K562 (cell line): ENCODE measurements around the gene CTIF. TPM values are rescaled to one million over a fixed set of nuclear protein-coding genes. Genes with fewer than 3 reads are reported as not detected.

Experiments used
- ATAC-seq: fragments of 200-7000 bp; cut with Tn5 transposase; 3 replicates; pipeline ENCODE4 v1.9.1; 2020; ENCODE audit warnings: moderate library complexity
- BruUV-seq: library from RNA; stranded (reverse); fragments of 400-500 nt; replicated peaks from 2 replicates; lab custom pipeline; 2021; lab: Mats Ljungman, UMichigan
- CTCF ChIA-PET: fragments of 300-600 bp; formaldehyde crosslinking; extraction: SDS; loops from one replicate; lab custom pipeline; 2021; ENCODE audit warnings: low intra/inter-chr PET ratio; lab: Yijun Ruan, JAX
- POLR2A ChIA-PET: fragments of 300-600, 350-650 bp; sonication (Branson Sonifier 250); formaldehyde crosslinking; extraction: SDS; loops from one replicate; lab custom pipeline; 2021; ENCODE audit warnings: antibody characterized with exemption, inconsistent platforms; lab: Yijun Ruan, JAX
- DNase-seq, 4 experiments: peaks; one replicate each; pipeline versions ENCODE4 v3.0.0 to v3.0.0-alpha.2; 2011 to 2018; ENCODE audit warnings: low spot score in 3 of 4, mixed read lengths in 3 of 4; ENCODE audit errors: extremely low read depth in 1 of 4
- FAIRE-seq: peaks from 2 replicates; lab custom pipeline; 2011; peaks lifted over from hg19 to GRCh38; lab: Jason Lieb, UNC
- H2AFZ ChIP-seq: 2 replicates; pipeline ENCODE4 v1.6.0; 2011; ENCODE audit warnings: low read depth, low read length, control low read depth, inconsistent platforms
- H3K27ac ChIP-seq: fragments of 200-600 bp; 3 replicates; pipeline ENCODE4 v1.8.0; 2011; ENCODE audit warnings: low read depth, mild to moderate bottlenecking, control low read depth, inconsistent platforms, low read length, moderate library complexity, mixed read lengths; ENCODE audit errors: extremely low read depth
- H3K27me3 ChIP-seq, 2 experiments: fragments of 300-600 bp in 1 of 2; 2 replicates in 1 of 2; 3 replicates in 1 of 2; pipeline versions ENCODE4 v1.6.0 to v1.8.0; 2011; ENCODE audit warnings: inconsistent platforms in 2 of 2, low read length in 2 of 2, mild to moderate bottlenecking in 1 of 2, mixed read lengths in 1 of 2, moderate library complexity in 1 of 2; ENCODE audit not compliant: control insufficient read depth in 2 of 2, insufficient read depth in 2 of 2
- H3K36me3 ChIP-seq: fragments of 300-600 bp; 3 replicates; pipeline ENCODE4 v1.8.0; 2011; ENCODE audit warnings: mild to moderate bottlenecking, low read length, inconsistent platforms; ENCODE audit not compliant: control insufficient read depth, insufficient read depth
- H3K4me1 ChIP-seq, 2 experiments: fragments of 200-600 bp in 1 of 2; replicated peaks in 1 of 2; 2 replicates in 1 of 2; 3 replicates in 1 of 2; pipeline versions ENCODE4 v1.5.1 to v1.8.0; 2011; ENCODE audit warnings: inconsistent platforms in 2 of 2, low read length in 2 of 2, mild to moderate bottlenecking in 1 of 2, mixed read lengths in 1 of 2, moderate library complexity in 1 of 2; ENCODE audit not compliant: control insufficient read depth in 2 of 2, insufficient read depth in 2 of 2
- H3K4me2 ChIP-seq: 2 replicates; pipeline ENCODE4 v1.6.1; 2011; ENCODE audit warnings: low read length, control low read depth, inconsistent platforms, mixed read lengths; ENCODE audit not compliant: insufficient read depth
- H3K4me3 ChIP-seq: fragments of 200-600 bp; sonication (generic), shearing (Covaris generic); 2 replicates; pipeline ENCODE4 v1.5.1; 2016; ENCODE audit warnings: control low read depth, inconsistent platforms
- H3K79me2 ChIP-seq: fragments of 200-600 bp; 3 replicates; pipeline ENCODE4 v1.8.0; 2011; ENCODE audit warnings: low read length, inconsistent platforms; ENCODE audit not compliant: control insufficient read depth, insufficient read depth
- H3K9ac ChIP-seq, 2 experiments: 2 replicates each; pipeline versions ENCODE4 v1.6.0 to v1.6.1; 2011; ENCODE audit warnings: low read depth in 2 of 2, low read length in 2 of 2, control low read depth in 1 of 2, inconsistent platforms in 1 of 2, mild to moderate bottlenecking in 1 of 2, mixed read lengths in 1 of 2; ENCODE audit not compliant: insufficient read depth in 1 of 2
- H3K9me1 ChIP-seq: one replicate; pipeline ENCODE4 v1.6.0; 2011; ENCODE audit warnings: inconsistent platforms, mild to moderate bottlenecking, low read length, moderate library complexity; ENCODE audit not compliant: control insufficient read depth, insufficient read depth
- H3K9me3 ChIP-seq: replicated peaks from 2 replicates; pipeline ENCODE4 v1.5.1; 2011; ENCODE audit warnings: low read depth, low read length, inconsistent platforms; ENCODE audit not compliant: control insufficient read depth, insufficient read depth
- H4K20me1 ChIP-seq: replicated peaks from 2 replicates; pipeline ENCODE4 v1.6.1; 2011; ENCODE audit warnings: low read length, inconsistent platforms, mixed read lengths; ENCODE audit not compliant: control insufficient read depth, insufficient read depth
- ADNP ChIP-seq: fragments of 200-800 bp; sonication (Bioruptor generic); IDR thresholded peaks from 2 replicates; pipeline ENCODE4 v1.6.1; 2016; ENCODE audit warnings: missing genetic modification characterization, missing compliant biosample characterization
- EHMT2 ChIP-seq: fragments of 450-650 bp; IDR thresholded peaks from 2 replicates; pipeline ENCODE4 v1.6.1; 2018; ENCODE audit warnings: antibody characterized with exemption
- ETS1 ChIP-seq: conservative IDR thresholded peaks from 2 replicates; pipeline ENCODE4 v1.6.1; 2011; ENCODE audit warnings: low read depth, mild to moderate bottlenecking, low read length; ENCODE audit not compliant: control insufficient read depth
- TBP ChIP-seq: optimal IDR thresholded peaks from 2 replicates; pipeline ENCODE3; 2011; ENCODE audit warnings: low read depth, low read length, improper control_type of control experiment
- ZNF282 ChIP-seq: sonication (generic); formaldehyde crosslinking; IDR thresholded peaks from 2 replicates; pipeline ENCODE4 v1.8.1; 2023; ENCODE audit warnings: missing genetic modification reagents
- ZNF707 ChIP-seq: fragments of 250-450 bp; sonication (Bioruptor Pico); conservative IDR thresholded peaks from 2 replicates; pipeline ENCODE4 v1.8.0; 2022; ENCODE audit warnings: inconsistent platforms, mild to moderate bottlenecking, moderate library complexity
- ZNF764 ChIP-seq: fragments of 250-450 bp; sonication (Bioruptor Pico); IDR thresholded peaks from 2 replicates; pipeline ENCODE4 v1.4.0; 2020; ENCODE audit warnings: low read depth, mild to moderate bottlenecking, moderate library complexity
- WGBS: fragments of 100-300 bp; shearing (Covaris generic); methylation state at CpG from one replicate; pipeline ENCODE4 v1.1.6; 2016; ENCODE audit warnings: low coverage, mixed read lengths; ENCODE audit not compliant: insufficient coverage; ENCODE audit errors: missing lambda C conversion rate; 5-methylcytosine and 5-hydroxymethylcytosine counted together
- in situ Hi-C: fragments of 300-500 bp; cut with MboI; formaldehyde crosslinking; loops from 4 replicates; pipeline ENCODE4 v1.15.0; 2018; ENCODE audit warnings: inconsistent platforms, mixed read lengths
- intact Hi-C: fragments of 100-400 bp; cut with micrococcal nuclease; formaldehyde crosslinking; loops from 2 replicates; pipeline ENCODE4 v1.14.2; 2022
- polyA plus RNA-seq, 8 experiments: library from polyadenylated mRNA; depleted of rRNA in 4 of 8; stranded (reverse) in 5 of 8; unstranded in 3 of 8; fragments of >200 nt; fragmentation: Nextera tagmentation in 2 of 8; fragmentation: Illumina TruSeq in 1 of 8; extraction: Ambion mirVana in 2 of 8; extraction: Trizol in 1 of 8; gene quantifications; 2 replicates each; pipeline versions ENCODE4 v1.2.1 to v1.2.3, GENCODE V29; 2011 to 2014; ENCODE audit warnings: inconsistent platforms in 1 of 8, missing spikeins in 1 of 8
- total RNA-seq, 7 experiments: library from RNA; depleted of rRNA in 6 of 7; stranded (reverse); fragments of >200 nt in 6 of 7; fragmentation: Illumina TruSeq in 2 of 7; extraction: Trizol in 2 of 7; gene quantifications; 2 replicates each; pipeline versions ENCODE4 v1.2.1 to v1.2.3, GENCODE V29; 2011 to 2021; ENCODE audit warnings: low replicate concordance in 1 of 7

CTIF gene
- total and polyA plus RNA-seq, 9 of the 15 experiments (the other 6 are each of a cell fraction or from before 2014, with no cell fraction given) = 0.17 to 11.5 (median 2.2) TPM

GRCh38 chr18:48679236-48679635 is 140.4 kb downstream of the CTIF start:
- ATAC-seq (no peak), FAIRE-seq (no peak), DNase-seq (no peak)
- Histone ChIP-seq H3K27me3 (no peaks in the 10 kb centered on the region), H3K79me2 (no peaks in the 10 kb centered on the region), H3K4me1 (peaks cover 0 to 7% of the 10 kb centered on the region in 2 experiments; a peak in 2 of 5 replicates), H3K9ac (no peak overlapping the region), H3K27ac (no peak overlapping the region), H2AFZ (no peak overlapping the region), H3K4me2 (no peak overlapping the region), H3K9me3 (no peaks in the 10 kb centered on the region), H3K4me3 (no peak overlapping the region), H4K20me1 (no peaks in the 10 kb centered on the region), H3K36me3 (no peaks in the 10 kb centered on the region), H3K9me1 (no peaks in the 10 kb centered on the region)
- no peak for TF ChIP-seq ETS1
- no peak for TF ChIP-seq ADNP (tag)
- no peak for TF ChIP-seq ZNF282 (CRISPR knock-in tag)
- TF ChIP-seq EHMT2 = no peak
- TF ChIP-seq TBP = no peak
- no peak for TF ChIP-seq ZNF764 (CRISPR knock-in tag)
- no peak for TF ChIP-seq ZNF707
- no TSS peak for BruUV-seq
- intact Hi-C loops (loop anchor here (5.0 to 10.0 kb wide), 4 partner anchors 346 to 736 kb away; no protein-coding TSS in a partner anchor), in situ Hi-C loops (loop anchor here (10.0 to 25.0 kb wide), 4 partner anchors 508 to 1183 kb away; no protein-coding TSS in a partner anchor)
- ChIA-PET POLR2A (no interaction called here), CTCF (no interaction called here)
- 50% methylated on average over 3 of the region's 3 CpGs for WGBS
